Progenitor cell of endocrine pancreas (in vitro differentiated cells): ENCODE results near the gene BUD31. TPM values are rescaled to one million over a fixed set of nuclear protein-coding genes. Genes with fewer than 3 reads are reported as not detected.

Experiments
- DNase-seq: peaks from one replicate; pipeline ENCODE4 v3.0.0; 2021; ENCODE audit warnings: low spot score; ENCODE audit not compliant: unreplicated experiment
- H3K27ac Mint-ChIP-seq: 2 replicates; pipeline ENCODE4 v1.8.0; 2021; ENCODE audit warnings: mild to moderate bottlenecking, moderate library complexity, mixed read lengths
- H3K27me3 Mint-ChIP-seq: 2 replicates; pipeline ENCODE4 v1.8.0; 2021; ENCODE audit warnings: mixed read lengths
- H3K36me3 Mint-ChIP-seq: 2 replicates; pipeline ENCODE4 v1.8.0; 2022; ENCODE audit warnings: mixed read lengths; ENCODE audit not compliant: insufficient read depth
- H3K4me1 Mint-ChIP-seq: 2 replicates; pipeline ENCODE4 v1.8.0; 2021; ENCODE audit warnings: low read depth, mixed read lengths
- H3K4me3 Mint-ChIP-seq: 2 replicates; pipeline ENCODE4 v1.8.0; 2021; ENCODE audit warnings: low read depth, mild to moderate bottlenecking, moderate library complexity, mixed read lengths
- H3K9me3 Mint-ChIP-seq: 2 replicates; pipeline ENCODE4 v1.8.0; 2021; ENCODE audit warnings: low read depth, mixed read lengths
- total RNA-seq: library from RNA; stranded (reverse); gene quantifications from 2 replicates; pipeline ENCODE4 v1.2.1, GENCODE V29; 2021
- TF ChIP-seq, protein P1 (sequence below): fragments of 200-600 bp; sonication (generic); IDR thresholded peaks from one replicate; pipeline ENCODE4 v1.5.0; 2021; ENCODE audit warnings: antibody characterized with exemption, mild to moderate bottlenecking; ENCODE audit not compliant: unreplicated experiment

Gene BUD31
- total RNA-seq, 1 donor from 2014 or later: 102 TPM

DNA sequence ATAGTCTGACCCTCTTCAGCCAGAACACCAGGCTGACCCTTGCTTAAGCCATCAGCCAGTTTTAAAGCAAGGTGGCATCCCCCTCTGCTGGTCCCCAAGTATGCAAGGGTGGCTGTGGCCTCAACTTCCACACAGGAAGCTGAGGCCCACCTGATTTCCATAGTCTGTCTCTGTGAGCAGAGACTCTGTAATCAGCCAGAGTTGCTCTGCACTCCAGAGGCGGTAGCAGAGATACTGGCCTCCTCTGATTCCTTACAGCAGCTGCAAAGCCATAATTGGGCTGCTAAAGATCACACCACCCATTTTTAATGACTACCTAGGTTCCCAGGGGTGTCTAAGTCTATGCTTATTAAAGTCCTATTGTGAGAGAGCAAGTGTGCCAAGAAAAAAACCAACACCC is 2.2 kb upstream of the BUD31 start:
- Mint-ChIP-seq H3K36me3 (peaks cover 19% of the 10 kb centered on the region), H3K27ac (peak overlapping the region; percentile 52), H3K9me3 (no peaks in the 10 kb centered on the region), H3K4me1 (peaks cover 27% of the 10 kb centered on the region), H3K4me3 (peak overlapping the region; percentile 93), H3K27me3 (no peaks in the 10 kb centered on the region)
- TF ChIP-seq, protein P1, sequence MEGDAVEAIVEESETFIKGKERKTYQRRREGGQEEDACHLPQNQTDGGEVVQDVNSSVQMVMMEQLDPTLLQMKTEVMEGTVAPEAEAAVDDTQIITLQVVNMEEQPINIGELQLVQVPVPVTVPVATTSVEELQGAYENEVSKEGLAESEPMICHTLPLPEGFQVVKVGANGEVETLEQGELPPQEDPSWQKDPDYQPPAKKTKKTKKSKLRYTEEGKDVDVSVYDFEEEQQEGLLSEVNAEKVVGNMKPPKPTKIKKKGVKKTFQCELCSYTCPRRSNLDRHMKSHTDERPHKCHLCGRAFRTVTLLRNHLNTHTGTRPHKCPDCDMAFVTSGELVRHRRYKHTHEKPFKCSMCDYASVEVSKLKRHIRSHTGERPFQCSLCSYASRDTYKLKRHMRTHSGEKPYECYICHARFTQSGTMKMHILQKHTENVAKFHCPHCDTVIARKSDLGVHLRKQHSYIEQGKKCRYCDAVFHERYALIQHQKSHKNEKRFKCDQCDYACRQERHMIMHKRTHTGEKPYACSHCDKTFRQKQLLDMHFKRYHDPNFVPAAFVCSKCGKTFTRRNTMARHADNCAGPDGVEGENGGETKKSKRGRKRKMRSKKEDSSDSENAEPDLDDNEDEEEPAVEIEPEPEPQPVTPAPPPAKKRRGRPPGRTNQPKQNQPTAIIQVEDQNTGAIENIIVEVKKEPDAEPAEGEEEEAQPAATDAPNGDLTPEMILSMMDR: no peak
- DNase-seq: no peak

DNA sequence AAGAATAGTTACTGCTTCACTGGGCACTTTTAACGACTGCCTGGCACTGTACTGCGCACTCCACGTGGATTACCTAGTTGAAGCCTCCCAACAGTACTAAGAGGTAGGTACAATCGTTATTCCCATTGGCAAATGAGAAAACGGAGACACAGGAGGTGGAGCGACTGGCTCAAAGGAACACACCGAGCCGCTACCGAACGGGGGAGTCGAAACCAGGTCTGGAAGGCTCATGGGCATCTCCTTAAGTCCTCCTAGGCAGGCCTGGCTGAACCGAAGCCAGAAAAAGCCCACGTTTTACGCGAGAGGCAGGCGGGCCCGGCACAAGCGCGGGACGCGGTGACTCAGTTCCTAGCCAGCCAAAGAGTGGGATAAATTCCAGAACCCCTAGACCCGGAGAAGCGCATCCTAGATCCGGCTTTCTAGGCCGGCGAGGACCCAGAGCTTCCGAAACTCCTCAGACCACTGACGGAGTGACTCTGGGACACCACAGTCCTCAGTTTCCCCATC is 844 bp upstream of the BUD31 start:
- peaks cover 19% of the 10 kb centered on the region for H3K36me3 Mint-ChIP-seq
- TF ChIP-seq, protein P1: no peak
- no peak for DNase-seq
- H3K27ac Mint-ChIP-seq: peak overlapping the region; percentile 100
- no peaks in the 10 kb centered on the region for H3K9me3 Mint-ChIP-seq
- no peaks in the 10 kb centered on the region for H3K27me3 Mint-ChIP-seq
- peaks cover 27% of the 10 kb centered on the region for H3K4me1 Mint-ChIP-seq
- peak overlapping the region; percentile 93 for H3K4me3 Mint-ChIP-seq

DNA sequence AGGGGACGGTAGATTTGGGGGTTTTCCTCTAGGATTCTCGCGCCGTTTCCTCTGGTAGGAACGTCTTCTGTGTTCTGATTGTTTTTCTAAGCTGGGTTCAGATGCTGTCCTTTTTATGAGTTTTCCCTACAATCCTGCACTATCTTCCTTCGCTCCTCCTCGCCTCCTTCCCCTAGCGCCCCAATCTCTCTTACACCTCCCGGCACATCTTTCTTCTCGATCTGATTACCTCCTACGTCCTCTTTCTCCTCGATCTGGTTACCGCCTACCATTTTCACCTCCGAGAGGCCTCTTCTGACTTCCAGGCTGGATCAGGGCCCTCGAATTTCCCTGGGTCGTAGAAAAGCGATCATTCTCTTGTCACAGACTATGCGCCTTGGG is 413 bp downstream of the BUD31 start:
- peak overlapping the region; percentile 100 for H3K27ac Mint-ChIP-seq
- peaks cover 15% of the 10 kb centered on the region for H3K36me3 Mint-ChIP-seq
- TF ChIP-seq, protein P1: no peak
- no peaks in the 10 kb centered on the region for H3K27me3 Mint-ChIP-seq
- DNase-seq: no peak
- peak overlapping the region; percentile 93 for H3K4me3 Mint-ChIP-seq
- peaks cover 27% of the 10 kb centered on the region for H3K4me1 Mint-ChIP-seq
- no peaks in the 10 kb centered on the region for H3K9me3 Mint-ChIP-seq

DNA sequence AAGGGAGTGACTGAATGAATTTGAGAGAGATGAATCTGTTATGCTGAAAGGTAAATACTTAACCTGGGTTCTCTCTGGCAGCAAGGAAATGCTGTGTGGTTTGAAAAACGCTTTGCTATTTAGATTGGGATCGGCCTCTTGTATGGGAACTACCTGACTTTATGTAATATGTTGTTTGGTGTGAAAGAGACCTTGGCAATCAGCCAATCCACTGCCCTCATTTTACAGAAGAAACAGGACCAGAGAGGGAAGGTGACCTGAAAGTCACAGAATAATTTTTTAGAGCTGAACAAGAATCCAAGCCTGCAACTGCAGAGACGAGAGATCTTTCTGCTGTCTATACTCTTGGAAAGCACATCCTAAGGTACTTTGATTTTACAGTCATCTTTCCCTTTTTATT is 1.0 kb downstream of the BUD31 start:
- no peak for DNase-seq
- Mint-ChIP-seq H3K27me3 (no peaks in the 10 kb centered on the region), H3K36me3 (peaks cover 16% of the 10 kb centered on the region), H3K9me3 (no peaks in the 10 kb centered on the region), H3K4me1 (peaks cover 27% of the 10 kb centered on the region), H3K4me3 (peak overlapping the region; percentile 93), H3K27ac (peak overlapping the region; percentile 100)
- TF ChIP-seq, protein P1: no peak

DNA sequence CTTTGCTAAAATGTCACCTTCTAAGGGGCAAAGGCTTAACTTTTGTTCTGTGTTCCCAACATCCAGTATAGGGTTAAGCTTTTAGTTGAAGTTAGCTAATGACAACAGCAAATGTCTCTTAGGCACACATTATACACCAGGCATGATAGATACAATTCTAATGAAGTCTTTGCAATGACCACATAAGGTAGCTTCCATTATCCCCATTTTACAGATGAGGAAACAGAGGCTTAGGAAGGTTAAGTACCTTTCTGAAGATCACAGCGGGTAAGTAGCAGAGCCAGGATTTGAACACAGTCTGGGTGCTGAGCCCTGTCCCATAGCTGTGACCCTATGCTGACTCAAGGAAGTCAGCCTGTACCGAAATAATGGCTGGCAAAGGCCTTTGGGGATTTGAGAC is 1.9 kb downstream of the BUD31 start:
- Mint-ChIP-seq H3K36me3 (peaks cover 21% of the 10 kb centered on the region), H3K4me1 (peaks cover 27% of the 10 kb centered on the region), H3K4me3 (peak overlapping the region; percentile 93), H3K9me3 (no peaks in the 10 kb centered on the region), H3K27ac (peak overlapping the region; percentile 44), H3K27me3 (no peaks in the 10 kb centered on the region)
- TF ChIP-seq, protein P1: no peak
- DNase-seq: no peak
